HG02884 (cell line): ENCODE results near the gene SCAPER.
"Not testable (repeated sequence)": the region's sequence is repeated elsewhere in the genome, so short reads cannot be mapped to it uniquely, and the experiment has no call there.

ENCODE experiments used
- ATAC-seq: cut with Tn5 transposase; IDR thresholded peaks from one replicate; pipeline ENCODE4 v1.9.1; 2021; ENCODE audit warnings: mild to moderate bottlenecking, moderate library complexity; ENCODE audit not compliant: unreplicated experiment

SCAPER gene

DNA sequence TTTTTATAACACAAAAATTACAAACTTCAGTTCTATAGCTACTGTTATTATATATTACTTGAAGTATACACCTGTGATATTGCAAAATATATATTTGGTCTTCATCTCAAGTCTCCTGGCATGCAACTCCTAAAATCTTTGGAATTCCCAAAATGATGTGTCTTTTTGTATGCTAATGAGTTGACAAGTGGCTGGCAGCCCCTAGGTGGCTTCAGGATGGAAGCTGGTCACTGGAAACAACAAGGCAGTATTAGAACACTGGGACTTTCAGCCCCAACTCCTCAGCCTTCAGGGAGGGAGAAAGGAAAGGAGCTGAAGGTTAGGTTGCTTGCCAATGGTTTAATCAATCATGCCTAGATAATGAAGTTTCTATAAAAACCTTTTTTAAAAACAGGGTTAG is 112.0 kb downstream of the SCAPER start:
- ATAC-seq: no peak

DNA sequence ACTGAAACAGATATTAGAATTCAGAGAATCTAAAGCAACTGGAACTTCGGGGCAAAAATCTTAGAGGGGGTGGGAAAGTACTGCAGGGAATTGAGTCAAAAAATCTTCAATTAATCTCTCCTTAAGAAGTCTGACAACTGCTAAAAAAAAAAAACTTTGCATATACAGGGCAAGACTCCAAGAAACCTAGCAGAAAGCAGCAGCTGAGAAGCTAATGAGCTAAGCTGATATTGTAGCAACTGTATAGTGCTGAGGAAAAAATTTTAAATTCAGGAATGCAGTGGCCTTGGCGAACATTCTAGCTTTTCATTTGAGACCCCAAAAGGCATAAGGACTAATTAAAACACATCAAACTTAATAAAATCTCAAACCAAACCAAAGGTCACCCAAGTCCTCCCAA is 113.6 kb downstream of the SCAPER start:
- ATAC-seq: no peak

DNA sequence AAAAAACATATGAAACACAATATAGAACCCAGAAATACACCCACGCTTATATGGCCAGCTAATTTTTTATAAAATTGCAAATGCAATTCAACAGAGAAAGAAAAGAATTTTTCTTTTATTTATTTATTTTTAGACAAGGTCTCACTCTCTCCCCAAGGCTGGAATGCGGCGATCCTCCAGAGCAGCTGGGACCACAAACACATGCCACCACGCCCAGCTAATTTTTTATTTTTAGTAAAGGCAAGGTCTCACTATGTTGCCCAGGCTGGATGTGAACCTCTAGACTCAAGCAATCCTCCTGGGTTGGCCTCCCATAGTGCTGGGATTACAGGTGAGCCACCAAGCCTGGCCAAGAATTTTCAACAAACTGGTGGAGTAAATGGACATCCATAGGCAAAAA is 117.9 kb downstream of the SCAPER start:
- ATAC-seq: no peak

DNA sequence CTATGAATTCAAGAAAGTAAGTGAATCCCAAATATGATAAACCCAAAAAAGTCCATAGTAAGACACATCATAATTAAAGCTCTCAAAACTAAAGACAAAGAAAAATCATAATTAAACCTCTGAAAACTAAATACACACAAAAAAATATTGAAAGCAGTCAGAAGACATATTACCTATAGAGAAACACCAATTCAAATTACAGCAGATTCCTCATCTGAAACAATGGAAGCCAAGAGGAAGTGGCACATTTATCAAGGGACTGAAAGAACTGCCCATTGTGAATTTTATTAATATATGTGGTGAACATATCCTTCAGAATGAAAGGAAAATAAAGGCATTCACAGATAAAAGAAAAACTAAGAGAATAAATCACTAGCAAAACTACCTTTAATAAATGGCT is 128.2 kb downstream of the SCAPER start:
- ATAC-seq: no peak

DNA sequence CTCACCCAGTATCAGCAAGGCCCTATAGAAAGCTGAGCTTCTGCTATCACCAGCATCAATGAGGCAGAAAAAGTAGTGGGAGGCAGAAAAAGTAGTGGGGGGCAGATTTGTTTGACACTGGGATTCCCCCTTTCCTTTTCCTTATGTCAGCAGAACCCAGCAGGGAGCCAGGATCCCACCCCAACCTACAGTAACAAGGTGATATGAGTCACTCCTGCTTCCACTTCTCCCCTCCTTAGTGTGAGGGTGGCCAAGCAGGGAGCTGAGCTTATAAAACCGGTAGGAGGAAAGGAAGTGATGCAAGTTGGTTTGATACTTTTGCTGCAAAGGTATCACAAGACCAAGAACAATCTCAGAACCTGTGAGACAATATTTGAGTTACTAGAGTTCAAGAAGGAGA is 128.7 kb downstream of the SCAPER start:
- ATAC-seq: no peak

DNA sequence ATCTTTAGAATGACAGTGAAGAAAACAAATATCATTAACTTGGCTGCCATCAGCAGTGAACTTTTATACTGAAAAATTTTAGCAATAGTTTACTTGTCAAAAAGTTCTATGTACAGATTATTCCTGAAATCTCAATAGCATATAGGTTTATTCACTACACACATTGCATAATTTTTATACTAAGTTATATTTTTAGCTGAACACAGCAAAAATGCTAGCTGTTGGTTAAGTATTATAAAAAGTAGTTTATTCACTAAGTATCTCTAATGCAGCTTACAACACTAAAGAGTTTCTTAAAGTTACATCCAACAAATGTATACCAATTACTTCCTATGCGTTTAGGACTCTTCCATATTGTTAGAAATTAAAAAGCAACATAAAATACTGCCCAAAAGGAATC is 131.9 kb downstream of the SCAPER start:
- no peak for ATAC-seq

DNA sequence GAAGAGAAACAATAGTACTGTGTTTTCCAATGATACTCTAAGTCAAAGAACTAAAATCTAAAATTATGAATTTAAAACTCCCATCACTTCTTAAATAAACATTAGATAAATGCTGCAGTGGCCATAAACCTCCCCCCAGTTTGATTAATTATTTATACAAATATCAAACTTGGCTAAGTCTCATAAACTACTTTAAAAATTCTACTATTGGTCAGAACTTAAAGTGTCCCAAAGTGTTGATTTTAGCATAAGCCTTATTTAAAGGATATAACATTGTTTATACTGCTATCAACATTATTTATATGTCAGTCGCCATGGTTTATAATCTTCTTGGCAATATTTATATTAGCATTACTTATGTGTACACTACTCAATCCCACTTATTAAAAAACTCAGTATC is 132.4 kb downstream of the SCAPER start:
- no peak for ATAC-seq

DNA sequence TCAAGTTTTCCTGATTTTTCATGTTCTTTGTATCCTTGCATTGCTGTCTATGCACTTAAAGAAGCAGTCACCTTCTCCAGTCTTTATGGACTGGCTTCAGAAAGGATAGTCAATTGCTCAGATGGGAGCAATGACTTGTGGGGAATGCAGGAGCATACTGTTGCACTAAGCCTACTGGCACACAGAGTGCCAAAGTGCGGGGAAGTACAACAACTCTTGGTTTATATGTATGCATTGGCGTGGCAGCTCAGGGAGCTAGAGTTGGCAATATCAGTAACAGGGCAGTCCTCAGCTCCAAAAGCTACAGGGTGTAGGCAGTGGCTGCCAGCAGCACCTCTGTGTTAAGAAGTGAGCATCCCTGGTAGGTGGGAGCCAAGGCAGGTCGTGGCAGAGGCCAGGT is 141.1 kb downstream of the SCAPER start:
- no peak for ATAC-seq

DNA sequence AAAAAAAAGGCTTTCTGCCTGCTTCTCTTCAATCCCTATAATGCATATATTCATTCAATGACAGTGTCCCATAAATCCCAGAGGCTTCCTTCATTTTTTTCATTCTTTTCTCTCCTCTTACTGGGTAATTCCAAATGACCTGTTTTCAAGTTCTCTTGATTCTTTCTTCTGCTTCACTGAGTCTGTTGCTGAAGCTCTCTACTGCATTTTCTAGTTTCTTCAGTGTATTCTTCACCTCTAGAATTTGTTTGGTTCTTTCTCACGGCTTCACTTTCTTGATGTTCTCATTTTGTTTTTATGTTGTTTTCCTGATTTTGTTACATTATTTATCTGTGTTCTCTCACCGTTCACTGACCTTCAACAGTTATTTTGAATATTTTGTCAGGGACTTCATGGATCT is 141.6 kb downstream of the SCAPER start:
- no peak for ATAC-seq

DNA sequence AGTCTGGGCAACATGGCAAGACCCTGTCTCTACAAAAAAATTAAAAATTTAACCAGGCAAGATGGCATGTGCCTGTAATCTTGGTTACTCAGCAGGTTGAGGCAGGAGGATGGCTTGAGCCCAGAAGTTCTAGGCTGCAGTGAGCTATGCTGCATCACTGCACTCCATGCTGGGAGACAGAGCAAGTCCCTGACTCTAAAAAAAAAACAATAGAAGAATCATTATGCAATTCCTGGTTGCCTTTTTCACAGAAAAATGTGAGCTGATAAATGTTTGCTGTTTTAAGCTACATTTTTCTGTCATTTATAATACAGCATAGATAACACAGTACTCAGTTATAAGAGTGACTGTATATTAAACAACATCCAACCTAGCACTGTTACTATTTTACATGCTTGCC is 148.8 kb downstream of the SCAPER start:
- ATAC-seq: no peak

DNA sequence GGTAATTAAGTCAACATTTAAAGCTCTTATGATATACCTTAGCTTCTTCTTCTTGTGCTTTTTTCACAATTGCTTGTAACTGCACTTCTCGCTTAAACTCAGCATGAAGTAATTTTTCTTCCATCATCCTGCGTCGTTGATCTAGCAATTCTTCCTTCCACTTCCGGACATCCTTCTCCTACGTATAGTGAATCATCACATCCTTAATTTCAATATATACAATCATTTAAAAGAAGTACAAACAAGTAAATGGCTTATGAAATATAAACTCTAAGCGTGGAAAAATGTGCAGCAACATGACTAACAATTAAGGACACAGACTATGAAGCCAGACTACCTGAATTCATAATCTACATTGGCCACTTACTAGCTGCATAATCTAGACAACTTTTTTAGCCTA is 151.4 kb downstream of the SCAPER start:
- no peak for ATAC-seq

DNA sequence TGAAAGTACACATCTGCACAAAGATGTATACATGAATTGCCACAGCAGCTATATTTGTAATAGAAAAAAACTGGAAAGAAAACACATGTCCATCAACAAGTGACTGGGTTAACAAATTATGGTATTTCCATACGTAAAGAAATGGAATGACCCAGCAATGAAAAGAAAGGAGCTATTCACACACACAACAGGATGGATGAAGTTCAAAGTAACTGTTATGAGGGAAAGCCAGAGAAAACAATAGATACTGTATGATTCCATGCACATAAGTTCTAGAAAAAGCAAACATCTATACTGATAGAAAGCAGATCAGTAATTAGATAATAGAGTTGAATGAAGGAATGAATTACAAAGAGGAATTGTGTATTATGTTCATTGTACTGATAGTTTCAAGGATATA is 152.0 kb downstream of the SCAPER start:
- no peak for ATAC-seq

DNA sequence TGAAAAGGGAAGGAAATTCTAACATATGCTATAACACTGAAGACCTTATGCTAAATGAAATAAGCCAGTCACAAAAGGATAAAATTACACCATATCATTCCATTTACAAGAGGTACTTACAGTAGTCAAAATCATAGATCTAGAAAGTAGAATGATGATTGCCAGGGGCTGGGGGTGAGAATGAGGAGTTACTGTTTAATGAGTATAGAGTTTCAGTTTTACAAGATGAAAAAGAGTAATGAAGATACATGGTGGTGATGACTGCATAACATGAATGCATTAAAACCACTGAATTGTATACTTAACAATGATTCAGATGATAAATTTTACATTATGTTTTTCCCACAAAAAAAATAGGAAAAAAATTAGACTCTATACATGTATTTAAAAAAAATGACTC is 152.6 kb downstream of the SCAPER start:
- no peak for ATAC-seq

DNA sequence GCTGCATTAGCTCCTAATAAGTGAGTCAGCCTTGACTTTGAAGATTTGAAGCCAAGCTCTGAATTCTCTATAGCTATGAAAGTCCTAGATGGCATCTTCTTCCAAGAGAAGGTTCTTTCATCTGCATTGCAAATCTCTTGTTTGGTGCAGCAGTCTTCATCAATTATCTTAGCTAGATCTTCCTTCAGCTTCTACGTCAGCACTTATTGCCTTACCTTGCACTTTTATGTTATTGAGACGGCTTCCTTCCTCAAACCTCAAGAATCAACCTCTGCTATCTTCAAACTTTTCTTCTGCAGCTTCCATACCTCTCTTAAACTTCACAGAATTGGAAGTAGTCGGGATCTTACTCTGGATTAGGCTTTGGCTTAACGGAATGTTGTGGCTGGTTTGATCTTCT is 167.6 kb downstream of the SCAPER start:
- no peak for ATAC-seq

DNA sequence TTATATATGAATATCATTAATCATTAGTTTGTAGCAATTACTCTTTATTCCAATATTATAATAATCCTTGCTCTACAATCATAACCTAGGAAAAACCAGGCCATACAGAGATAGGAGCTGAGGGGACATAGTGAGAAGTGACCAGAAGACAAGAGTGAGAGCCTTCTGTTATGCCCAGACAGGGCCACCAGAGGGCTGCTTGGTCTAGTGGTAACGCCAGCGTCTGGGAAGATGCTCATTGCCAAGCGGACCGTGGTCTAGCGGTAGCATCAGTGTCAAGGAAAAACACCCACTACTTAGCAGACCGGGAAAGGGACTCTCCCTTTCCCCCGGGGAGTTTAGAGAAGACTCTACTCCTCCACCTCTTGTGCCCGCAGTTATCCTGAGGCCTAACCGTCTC is 172.8 kb downstream of the SCAPER start:
- ATAC-seq: not testable (repeated sequence)

DNA sequence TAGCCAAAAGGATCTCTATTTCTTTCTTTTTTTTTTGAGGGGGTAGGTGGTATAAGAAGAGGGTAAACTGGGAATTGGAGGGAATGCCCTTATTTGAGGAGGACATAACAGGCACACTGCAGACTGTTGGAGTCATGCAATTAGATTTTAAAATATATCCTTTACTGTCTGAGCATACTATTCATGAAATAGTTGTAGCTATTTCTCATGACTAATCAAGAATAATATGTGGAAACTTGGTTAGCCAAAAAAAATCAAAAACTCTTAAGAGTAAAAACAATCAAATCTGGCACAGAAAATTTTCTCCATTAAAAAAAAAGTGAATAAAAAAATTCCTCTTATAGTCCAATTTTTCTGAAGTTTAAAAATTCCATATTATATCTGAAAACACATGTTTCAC is 174.9 kb downstream of the SCAPER start:
- no peak for ATAC-seq

DNA sequence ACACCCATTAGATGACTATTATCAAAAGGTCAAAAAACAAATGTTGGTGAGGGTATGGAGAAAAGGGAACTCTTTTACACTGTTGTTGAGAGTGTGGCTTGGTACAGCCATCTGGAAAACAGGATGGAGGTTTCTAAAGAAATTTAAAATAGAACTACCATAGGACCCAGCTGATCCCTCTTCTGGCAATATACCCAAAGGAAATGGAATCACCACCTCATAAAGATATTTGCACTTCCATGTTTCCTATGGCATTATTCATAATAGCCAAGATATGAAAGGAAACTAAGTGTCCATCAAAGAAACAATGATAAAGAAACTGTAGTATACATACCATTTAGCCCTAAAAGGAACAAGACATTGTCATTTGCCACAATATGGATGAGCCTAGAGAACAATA is 186.3 kb downstream of the SCAPER start:
- no peak for ATAC-seq

DNA sequence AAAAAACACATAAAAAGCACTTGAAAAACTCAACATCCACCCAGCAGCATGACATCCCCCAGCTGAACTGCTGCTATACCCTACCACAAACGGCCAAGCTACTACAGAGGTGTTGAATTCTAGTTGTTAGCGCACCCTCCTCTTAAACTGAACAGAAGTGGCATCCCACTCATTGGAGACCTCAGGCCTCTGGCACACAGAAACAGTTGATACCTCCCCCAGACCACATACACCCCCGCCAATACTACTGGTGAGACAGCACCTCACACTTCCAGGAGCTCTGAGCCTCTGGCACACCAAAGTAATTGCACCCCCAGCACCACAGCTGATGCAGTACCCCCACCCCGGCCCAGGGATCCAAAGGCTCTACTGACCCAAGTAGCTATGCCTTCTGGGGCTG is 190.2 kb downstream of the SCAPER start:
- ATAC-seq: no peak

DNA sequence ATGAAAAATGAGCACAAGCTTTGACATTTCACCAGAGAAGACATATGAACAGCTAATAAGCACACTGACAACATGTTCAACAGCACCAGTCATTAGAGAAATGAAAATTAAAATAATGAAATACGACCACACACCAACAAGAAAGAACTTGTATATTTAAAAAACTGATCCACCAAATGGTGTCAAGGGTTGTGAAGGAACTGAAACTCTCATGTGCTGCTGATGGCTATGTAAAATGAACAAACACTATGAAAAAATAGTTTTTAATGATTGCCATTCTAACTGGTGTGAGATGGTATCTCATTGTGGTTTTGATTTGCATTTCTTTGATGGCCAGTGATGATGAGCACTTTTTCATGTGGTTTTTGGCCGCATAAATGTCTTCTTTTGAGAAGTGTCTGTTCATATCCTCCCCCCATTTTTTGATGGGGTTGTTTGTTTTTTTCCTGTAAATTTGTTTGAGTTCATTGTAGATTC is 193.8 kb downstream of the SCAPER start:
- ATAC-seq: no peak

DNA sequence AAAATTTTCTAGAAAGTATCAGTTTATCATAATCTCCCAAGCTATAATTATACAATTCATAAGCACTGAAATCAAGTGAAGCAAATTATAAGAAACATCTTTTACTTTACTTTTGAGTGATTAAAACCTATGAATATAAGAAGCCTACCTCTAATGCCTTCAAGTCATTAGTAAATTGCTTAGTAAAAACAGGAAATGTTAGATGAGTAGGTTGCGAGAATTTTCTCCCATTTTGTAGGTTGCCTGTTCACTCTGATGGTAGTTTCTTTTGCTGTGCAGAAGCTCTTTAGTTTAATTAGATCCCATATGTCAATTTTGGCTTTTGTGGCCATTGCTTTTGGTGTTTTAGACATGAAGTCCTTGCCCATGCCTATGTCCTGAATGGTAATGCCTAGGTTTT is 201.1 kb downstream of the SCAPER start:
- not testable (repeated sequence) for ATAC-seq

DNA sequence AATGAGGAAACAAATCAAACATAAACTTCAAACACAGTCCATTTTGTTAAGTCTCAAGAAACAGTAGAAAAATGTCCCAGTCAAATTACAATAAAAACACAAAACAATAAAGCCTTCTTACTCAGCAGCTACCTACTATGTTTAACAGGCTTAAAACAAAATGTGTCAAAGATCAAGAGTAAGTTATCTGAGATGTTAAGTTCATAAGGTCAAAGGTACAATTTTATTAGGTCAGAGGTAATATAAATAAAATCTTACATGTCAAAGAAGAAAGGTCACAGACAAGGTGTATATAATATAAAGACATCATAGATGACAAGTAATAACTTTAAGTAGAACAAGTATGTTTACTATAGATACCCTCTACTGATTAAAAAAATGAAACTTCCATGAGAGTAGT is 208.3 kb downstream of the SCAPER start:
- no peak for ATAC-seq

DNA sequence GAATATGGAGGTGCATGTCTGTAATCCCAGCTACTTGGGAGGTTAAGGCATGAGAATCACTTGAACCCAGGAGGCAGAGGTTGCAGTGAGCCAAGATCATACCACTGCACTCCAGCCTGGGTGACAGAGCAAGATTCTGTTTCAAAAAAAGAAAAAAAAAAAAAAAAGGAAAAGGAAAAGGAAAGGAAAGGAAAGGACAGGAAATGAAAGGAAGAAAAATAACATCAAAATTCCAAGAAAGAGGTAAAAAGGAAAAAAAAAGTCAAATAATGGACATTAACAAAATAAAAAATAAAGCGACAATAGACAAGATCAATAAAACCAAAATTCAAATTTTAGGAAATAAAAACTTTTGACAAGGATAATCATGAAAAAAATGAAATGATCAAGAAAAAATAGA is 212.6 kb downstream of the SCAPER start:
- ATAC-seq: not testable (repeated sequence)

DNA sequence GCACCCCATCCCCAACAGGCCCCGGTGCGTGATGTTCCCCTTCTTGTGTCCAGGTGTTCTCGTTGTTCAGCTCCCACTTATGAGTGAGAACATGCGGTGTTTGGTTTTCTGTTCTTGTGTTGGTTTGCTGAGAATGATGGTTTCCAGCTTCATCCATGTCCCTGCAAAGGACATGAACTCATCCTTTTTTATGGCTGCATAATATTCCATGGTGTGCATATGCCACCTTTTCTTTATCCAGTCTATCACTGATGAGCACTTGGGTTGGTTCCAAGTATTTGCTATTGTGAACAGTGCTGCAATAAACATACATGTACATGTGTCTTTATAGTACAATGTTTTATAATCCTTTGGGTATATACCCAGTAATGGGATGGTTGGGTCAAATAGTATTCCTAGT is 217.5 kb downstream of the SCAPER start:
- ATAC-seq: not testable (repeated sequence)

DNA sequence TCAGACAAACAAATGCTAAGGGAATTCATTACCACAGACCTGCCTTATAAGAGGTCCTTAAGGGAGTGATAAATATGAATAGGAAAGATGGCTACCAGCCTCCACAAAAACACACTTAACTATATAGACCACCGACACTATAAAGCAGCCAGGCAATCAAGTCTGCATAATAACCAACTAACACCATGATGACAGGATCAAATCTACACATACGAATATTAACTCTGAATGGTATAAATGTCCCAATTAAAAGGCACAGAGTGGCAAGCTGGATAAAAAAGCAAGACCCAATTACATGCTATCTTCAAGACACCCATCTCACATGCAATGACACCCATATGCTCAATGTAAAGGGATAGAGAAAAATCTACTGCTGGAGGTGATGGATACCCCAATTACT is 221.1 kb downstream of the SCAPER start:
- no peak for ATAC-seq
